Measurements from ENCODE around the gene KLHDC4.

DNA sequence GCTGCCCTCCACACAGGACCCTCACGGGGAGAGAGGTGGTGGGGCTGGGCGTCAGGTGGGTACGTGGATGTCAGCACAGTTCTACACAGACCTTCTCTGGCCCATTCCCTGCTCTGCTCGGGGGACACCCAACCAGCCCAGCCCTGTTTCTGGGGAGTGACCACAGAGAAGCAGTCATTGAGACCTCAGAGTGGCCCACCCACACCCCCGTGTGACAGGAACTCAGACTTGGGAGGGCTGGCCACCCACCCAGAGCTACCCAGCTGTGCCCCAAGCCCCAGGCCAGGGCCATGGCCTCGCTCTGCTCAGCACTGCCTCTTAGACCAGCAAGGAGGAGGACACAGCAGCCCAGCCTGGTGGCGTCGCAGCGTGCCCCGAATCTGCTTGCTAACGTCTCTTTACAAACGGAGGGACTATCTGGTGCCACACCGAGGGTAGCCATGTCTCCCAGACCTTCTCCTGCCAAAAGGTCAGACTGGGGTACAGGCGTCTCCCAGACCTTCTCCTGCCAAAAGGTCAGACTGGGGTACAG lies 77.7 kb downstream of the KLHDC4 start:
- no peak for TF ChIP-seq CTCF (IDR thresholded peaks at IDR 0.05; ENCODE audit: low read depth, low read length, missing input control)
- TF ChIP-seq, protein P1, sequence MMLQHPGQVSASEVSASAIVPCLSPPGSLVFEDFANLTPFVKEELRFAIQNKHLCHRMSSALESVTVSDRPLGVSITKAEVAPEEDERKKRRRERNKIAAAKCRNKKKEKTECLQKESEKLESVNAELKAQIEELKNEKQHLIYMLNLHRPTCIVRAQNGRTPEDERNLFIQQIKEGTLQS (IDR thresholded peaks at IDR 0.05) = no peak
- no peak for TF ChIP-seq RXRA (IDR thresholded peaks at IDR 0.05)
- TF ChIP-seq JUND (IDR thresholded peaks at IDR 0.05) = no peak
- TF ChIP-seq SP1 (IDR thresholded peaks at IDR 0.05) = no peak
- TF ChIP-seq, protein P2, sequence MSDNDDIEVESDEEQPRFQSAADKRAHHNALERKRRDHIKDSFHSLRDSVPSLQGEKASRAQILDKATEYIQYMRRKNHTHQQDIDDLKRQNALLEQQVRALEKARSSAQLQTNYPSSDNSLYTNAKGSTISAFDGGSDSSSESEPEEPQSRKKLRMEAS (IDR thresholded peaks at IDR 0.05) = no peak
- TF ChIP-seq RAD21 (IDR thresholded peaks at IDR 0.05) = no peak

Measured in liver (tissue), 3 donors.